ENCODE data around the gene QSOX2. TPM values are rescaled to one million over a fixed set of nuclear protein-coding genes. Genes with fewer than 3 reads are reported as not detected.

Gene QSOX2
- total and polyA plus RNA-seq, 2 experiments from 2014 or later: 9.2 to 29.2 TPM

GRCh38 chr9:136211006-136211405 is 34.6 kb downstream of the QSOX2 start:
- no peaks in the 10 kb centered on the region for H3F3A ChIP-seq (replicated peaks; ENCODE audit: low read depth)
- peaks cover 12% of the 10 kb centered on the region for H4K20me1 ChIP-seq (replicated peaks; ENCODE audit: insufficient read depth)
- ATAC-seq (no peak), DNase-seq (ENCODE audit: low spot score) (no peak)
- H3K36me3 ChIP-seq (ENCODE audit: insufficient read depth): no peaks in the 10 kb centered on the region; the same call in 1 of the 2 replicates
- no peak overlapping the region for H3K27ac ChIP-seq (ENCODE audit: low read depth)
- H3K27me3 ChIP-seq (ENCODE audit: insufficient read depth): peaks cover 4% of the 10 kb centered on the region; the same call in 1 of the 2 replicates
- peaks cover 10% of the 10 kb centered on the region for H3K27me3 Mint-ChIP-seq (ENCODE audit: insufficient read depth, low read depth, poor library complexity)
- H3K4me3 ChIP-seq: no peak overlapping the region
- TF ChIP-seq POLR2AphosphoS5 (IDR thresholded peaks at IDR 0.05; ENCODE audit: low read depth) (no peak), ZNF462 (CRISPR knock-in tag; IDR thresholded peaks at IDR 0.05) (no peak), REST (IDR thresholded peaks at IDR 0.05; ENCODE audit: unreplicated experiment) (no peak), CREB1 (CRISPR knock-in tag; IDR thresholded peaks at IDR 0.05; ENCODE audit: low read depth) (no peak), CTCF (conservative IDR thresholded peaks at IDR 0.05; ENCODE audit: low read depth in 2 of 2) (no peak), EZH2 (IDR thresholded peaks at IDR 0.05; ENCODE audit: low read depth, unreplicated experiment) (no peak), JUNB (IDR thresholded peaks at IDR 0.05; ENCODE audit: unreplicated experiment) (no peak), NANOG (IDR thresholded peaks at IDR 0.05; ENCODE audit: borderline replicate concordance) (no peak), ZNF114 (CRISPR knock-in tag; IDR thresholded peaks at IDR 0.05) (no peak), ETS1 (IDR thresholded peaks at IDR 0.05) (no peak), STAT1 (IDR thresholded peaks at IDR 0.05; ENCODE audit: unreplicated experiment) (no peak), ZNF331 (CRISPR knock-in tag; IDR thresholded peaks at IDR 0.05; ENCODE audit: low read depth) (no peak), EZH2phosphoT487 (IDR thresholded peaks at IDR 0.05; ENCODE audit: unreplicated experiment) (no peak)
- no peaks in the 10 kb centered on the region for H3K9me3 Mint-ChIP-seq
- H3K4me1 ChIP-seq (ENCODE audit: insufficient read depth): no peaks in the 10 kb centered on the region
- H3K4me2 ChIP-seq: no peak overlapping the region
- no peaks in the 10 kb centered on the region for H3K79me2 ChIP-seq (replicated peaks; ENCODE audit: insufficient read depth)
- H3K4me3 Mint-ChIP-seq: no peak overlapping the region
- H3K9me2 ChIP-seq (ENCODE audit: insufficient read depth): no peaks in the 10 kb centered on the region
- no peak overlapping the region for H3K27ac Mint-ChIP-seq
- peaks cover 48% of the 10 kb centered on the region for H3K36me3 Mint-ChIP-seq (ENCODE audit: low read depth)
- H2AFZ ChIP-seq: no peak overlapping the region
- peaks cover 6% of the 10 kb centered on the region; the same call in 2 of the 3 replicates for H3K4me1 Mint-ChIP-seq
